Liver (tissue), 9 donors: ENCODE measurements around the gene ZG16B. TPM values are rescaled to one million over a fixed set of nuclear protein-coding genes. Genes with fewer than 3 reads are reported as not detected.

Source experiments
- DNase-seq: peaks from one replicate; pipeline ENCODE4 v3.0.0-alpha.2; 2017; ENCODE audit warnings: low spot score
- H3K27ac ChIP-seq, 2 donors: one replicate each; pipeline ENCODE4 v1.7.0; 2013; ENCODE audit warnings: inconsistent platforms in 2 of 2, low read length in 2 of 2, control low read depth in 1 of 2, low read depth in 1 of 2, mild to moderate bottlenecking in 1 of 2
- H3K27me3 ChIP-seq, 4 donors: one replicate each; pipeline versions ENCODE4 v1.6.1 to v1.7.0; 2013; ENCODE audit warnings: low read length in 3 of 4, inconsistent platforms in 1 of 4, mild to moderate bottlenecking in 1 of 4, moderate library complexity in 1 of 4; ENCODE audit not compliant: control insufficient read depth in 4 of 4, insufficient read depth in 4 of 4
- H3K36me3 ChIP-seq, 4 donors: one replicate each; pipeline versions ENCODE4 v1.6.1 to v1.7.0; 2013; ENCODE audit warnings: low read length in 3 of 4, mild to moderate bottlenecking in 3 of 4, low read depth in 1 of 4, moderate library complexity in 1 of 4; ENCODE audit not compliant: control insufficient read depth in 4 of 4, insufficient read depth in 3 of 4
- H3K4me1 ChIP-seq, 4 donors: one replicate each; pipeline versions ENCODE4 v1.6.1 to v1.7.0; 2013; ENCODE audit warnings: low read length in 3 of 4, mild to moderate bottlenecking in 3 of 4, moderate library complexity in 1 of 4; ENCODE audit not compliant: control insufficient read depth in 4 of 4, insufficient read depth in 4 of 4
- H3K4me3 ChIP-seq, 3 donors: one replicate each; pipeline versions ENCODE4 v1.6.1 to v1.7.0; 2013; ENCODE audit warnings: low read length in 3 of 3, control low read depth in 1 of 3, low read depth in 1 of 3, mild to moderate bottlenecking in 1 of 3
- H3K9ac ChIP-seq, 2 donors: one replicate each; pipeline ENCODE4 v1.7.0; 2013; ENCODE audit warnings: low read length in 2 of 2, mild to moderate bottlenecking in 2 of 2, moderate library complexity in 2 of 2, control low read depth in 1 of 2, low read depth in 1 of 2
- H3K9me3 ChIP-seq, 4 donors: one replicate each; pipeline versions ENCODE4 v1.6.1 to v1.7.0; 2013; ENCODE audit warnings: low read length in 3 of 4; ENCODE audit not compliant: control insufficient read depth in 4 of 4
- CTCF ChIP-seq: fragments of 150-350 bp; IDR thresholded peaks from 2 replicates; pipeline ENCODE4 v1.5.1; 2017; ENCODE audit warnings: improper control_type of control experiment, low read depth, low read length; ENCODE audit not compliant: missing input control
- FOXA1 ChIP-seq: IDR thresholded peaks from 2 replicates; pipeline ENCODE4 v1.6.1; 2016; ENCODE audit warnings: antibody characterized with exemption
- FOXA2 ChIP-seq: IDR thresholded peaks from 2 replicates; pipeline ENCODE4 v1.6.1; 2016; ENCODE audit warnings: antibody characterized with exemption
- GABPA ChIP-seq, 2 donors: IDR thresholded peaks in 1 of 2; conservative IDR thresholded peaks in 1 of 2; 2 replicates each; pipeline ENCODE4 v1.6.1; 2016; ENCODE audit warnings: antibody characterized with exemption in 2 of 2, mild to moderate bottlenecking in 1 of 2, moderate library complexity in 1 of 2
- HNF4A ChIP-seq, 2 donors: conservative IDR thresholded peaks; 2 replicates each; pipeline ENCODE4 v1.6.1; 2016; ENCODE audit warnings: antibody characterized with exemption in 2 of 2, mild to moderate bottlenecking in 2 of 2
- JUND ChIP-seq, 2 donors: IDR thresholded peaks; 2 replicates each; pipeline ENCODE4 v1.6.1; 2016; ENCODE audit warnings: antibody characterized with exemption in 2 of 2
- MAX ChIP-seq: IDR thresholded peaks from 2 replicates; pipeline ENCODE4 v1.6.1; 2016; ENCODE audit warnings: antibody characterized with exemption
- NR2F2 ChIP-seq: IDR thresholded peaks from 2 replicates; pipeline ENCODE4 v1.6.1; 2016; ENCODE audit warnings: antibody characterized with exemption
- RAD21 ChIP-seq, 2 donors: IDR thresholded peaks; 2 replicates each; pipeline ENCODE4 v1.6.1; 2016; ENCODE audit warnings: antibody characterized with exemption in 2 of 2, mild to moderate bottlenecking in 2 of 2
- RXRA ChIP-seq, 2 donors: IDR thresholded peaks; 2 replicates each; pipeline ENCODE4 v1.6.1; 2017 to 2018; ENCODE audit warnings: antibody characterized with exemption in 2 of 2, mild to moderate bottlenecking in 1 of 2
- SP1 ChIP-seq: IDR thresholded peaks from 2 replicates; pipeline ENCODE4 v1.6.1; 2018; ENCODE audit warnings: antibody characterized with exemption, mild to moderate bottlenecking
- TAF1 ChIP-seq: conservative IDR thresholded peaks from 2 replicates; pipeline ENCODE4 v1.6.1; 2016; ENCODE audit warnings: antibody characterized with exemption, mild to moderate bottlenecking
- YY1 ChIP-seq: IDR thresholded peaks from 2 replicates; pipeline ENCODE4 v1.6.1; 2016; ENCODE audit warnings: antibody characterized with exemption, mild to moderate bottlenecking
- WGBS: extraction: QIAGEN DNeasy Blood & Tissue Kit; methylation state at CpG from one replicate; pipeline ENCODE4 v1.1.7; 2013; 5-methylcytosine and 5-hydroxymethylcytosine counted together
- polyA plus RNA-seq, 2 donors: library from polyadenylated mRNA; stranded (reverse) in 1 of 2; unstranded in 1 of 2; fragments of 200-250 nt in 1 of 2; fragments of >200 nt in 1 of 2; fragmentation: Nextera tagmentation in 1 of 2; extraction: Ambion mirVana in 1 of 2; gene quantifications; one replicate each; pipeline versions ENCODE4 v1.2.1 to v1.2.3, GENCODE V29; 2013 to 2015
- total RNA-seq, 2 donors: library from RNA; depleted of rRNA; stranded (reverse); fragments of >200 nt; gene quantifications; one replicate each; pipeline ENCODE4 v1.2.3, GENCODE V29; 2014
- TF ChIP-seq, protein P1 (sequence below): IDR thresholded peaks from 2 replicates; pipeline ENCODE4 v1.6.1; 2016; ENCODE audit warnings: antibody characterized with exemption
- TF ChIP-seq, protein P2 (sequence below): IDR thresholded peaks from 2 replicates; pipeline ENCODE4 v1.6.1; 2016; ENCODE audit warnings: antibody characterized with exemption
- donor health status: healthy.
- donor health status: healthy.
- donor health status: healthy.
- donor health status: healthy.
- donor health status: healthy.

Gene ZG16B
- total and polyA plus RNA-seq, 4 donors = 0.24 to 0.79 (median 0.43) TPM

- no peaks in the 10 kb centered on the region for H3K36me3 ChIP-seq
- 87% methylated on average over 20 of the region's 20 CpGs for WGBS
- no peaks in the 10 kb centered on the region for H3K9me3 ChIP-seq
- no peaks in the 10 kb centered on the region for H3K4me1 ChIP-seq
- H3K27me3 ChIP-seq = peaks cover 0 to 4% (median 0%) of the 10 kb centered on the region in 4 donors
- H3K27ac ChIP-seq = no peak overlapping the region
- no peak overlapping the region for H3K4me3 ChIP-seq
- H3K9ac ChIP-seq = no peak overlapping the region
- DNase-seq = no peak
- TF ChIP-seq RXRA (IDR thresholded peaks at IDR 0.05) = no peak
- no peak for TF ChIP-seq HNF4A (conservative IDR thresholded peaks at IDR 0.05)
- TF ChIP-seq FOXA1 = no peak
- TF ChIP-seq YY1 = no peak
- TF ChIP-seq, protein P1, sequence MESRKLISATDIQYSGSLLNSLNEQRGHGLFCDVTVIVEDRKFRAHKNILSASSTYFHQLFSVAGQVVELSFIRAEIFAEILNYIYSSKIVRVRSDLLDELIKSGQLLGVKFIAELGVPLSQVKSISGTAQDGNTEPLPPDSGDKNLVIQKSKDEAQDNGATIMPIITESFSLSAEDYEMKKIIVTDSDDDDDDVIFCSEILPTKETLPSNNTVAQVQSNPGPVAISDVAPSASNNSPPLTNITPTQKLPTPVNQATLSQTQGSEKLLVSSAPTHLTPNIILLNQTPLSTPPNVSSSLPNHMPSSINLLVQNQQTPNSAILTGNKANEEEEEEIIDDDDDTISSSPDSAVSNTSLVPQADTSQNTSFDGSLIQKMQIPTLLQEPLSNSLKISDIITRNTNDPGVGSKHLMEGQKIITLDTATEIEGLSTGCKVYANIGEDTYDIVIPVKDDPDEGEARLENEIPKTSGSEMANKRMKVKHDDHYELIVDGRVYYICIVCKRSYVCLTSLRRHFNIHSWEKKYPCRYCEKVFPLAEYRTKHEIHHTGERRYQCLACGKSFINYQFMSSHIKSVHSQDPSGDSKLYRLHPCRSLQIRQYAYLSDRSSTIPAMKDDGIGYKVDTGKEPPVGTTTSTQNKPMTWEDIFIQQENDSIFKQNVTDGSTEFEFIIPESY = no peak
- TF ChIP-seq CTCF = no peak
- no peak for TF ChIP-seq RAD21 (IDR thresholded peaks at IDR 0.05)
- TF ChIP-seq JUND (IDR thresholded peaks at IDR 0.05) = no peak
- no peak for TF ChIP-seq NR2F2
- TF ChIP-seq GABPA (IDR thresholded peaks at IDR 0.05 in 1 of 2, conservative IDR thresholded peaks at IDR 0.05 in 1 of 2) = no peak
- no peak for TF ChIP-seq FOXA2
Observed at GRCh38 chr16:2814551-2815298, 15.4 kb upstream of the ZG16B start.

DNA sequence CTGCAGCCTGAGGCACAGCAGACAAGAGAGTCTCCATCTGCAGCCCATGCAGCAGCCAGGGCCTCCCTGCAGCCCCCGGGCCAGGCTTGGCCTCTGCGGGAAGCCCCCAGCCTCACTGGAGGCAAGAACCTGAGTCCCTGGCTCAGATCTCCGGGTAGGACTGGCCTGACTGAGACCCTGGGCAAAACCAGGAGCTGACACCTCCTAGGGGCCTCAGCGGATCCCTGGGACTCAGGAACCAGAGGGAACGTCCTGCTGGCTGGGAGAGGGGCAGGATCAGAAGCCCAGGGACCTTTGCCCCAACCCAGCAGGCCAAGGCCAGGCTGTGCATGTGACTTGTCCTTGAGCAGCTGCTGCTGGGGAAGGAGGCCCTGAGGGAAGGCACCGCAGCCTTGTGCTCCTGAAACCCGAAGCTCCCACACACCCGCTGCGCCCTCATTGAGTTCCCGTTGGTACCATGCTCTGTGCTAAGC, 14.8 kb upstream of the ZG16B start:
- TF ChIP-seq RAD21 (IDR thresholded peaks at IDR 0.05) (no peak), FOXA1 (no peak), GABPA (IDR thresholded peaks at IDR 0.05 in 1 of 2, conservative IDR thresholded peaks at IDR 0.05 in 1 of 2) (no peak), TAF1 (no peak), NR2F2 (no peak)
- WGBS = 78% methylated on average over 10 of the region's 10 CpGs
- Histone ChIP-seq H3K9ac (no peak overlapping the region), H3K4me1 (no peaks in the 10 kb centered on the region), H3K27ac (no peak overlapping the region), H3K27me3 (peaks cover 0 to 4% (median 0%) of the 10 kb centered on the region in 4 donors), H3K36me3 (no peaks in the 10 kb centered on the region), H3K4me3 (no peak overlapping the region), H3K9me3 (no peaks in the 10 kb centered on the region)
- no peak for DNase-seq

DNA sequence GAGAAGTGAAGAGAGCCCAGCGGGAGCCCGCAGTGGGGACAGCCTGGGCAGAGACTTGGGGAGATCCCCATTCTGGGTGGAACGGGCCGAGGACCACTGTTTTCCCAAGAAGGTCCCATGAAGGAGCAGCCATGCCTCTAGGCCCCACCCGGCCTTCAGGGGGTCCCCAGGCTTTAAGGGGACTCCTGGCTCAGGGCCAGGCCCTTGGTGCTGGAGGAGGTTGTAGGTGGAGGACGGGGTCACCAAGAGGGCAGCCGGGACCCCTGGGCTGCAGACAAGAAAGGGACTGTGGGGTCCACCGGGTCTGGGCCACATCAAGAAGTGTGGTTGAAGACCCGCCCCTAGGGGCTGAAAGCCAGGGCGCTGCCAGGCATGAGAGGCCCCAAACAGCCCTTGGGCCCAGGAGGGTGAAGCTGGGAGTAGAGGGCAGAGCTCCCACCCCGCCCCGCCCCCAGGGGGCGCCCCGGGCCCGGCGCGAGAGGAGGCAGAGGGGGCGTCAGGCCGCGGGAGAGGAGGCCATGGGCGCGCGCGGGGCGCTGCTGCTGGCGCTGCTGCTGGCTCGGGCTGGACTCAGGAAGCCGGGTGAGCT, 13.3 kb upstream of the ZG16B start, which contains the start of gene PRSS21:
Gene PRSS21 (plus strand): TSS at position 487 of the 589 bp plus-strand sequence. CDS start 32 bp downstream, at position 519.
- H3K4me3 ChIP-seq = no peak within 1 kb of the TSS
- no peak within 1 kb of the TSS for H3K27ac ChIP-seq
- 64% methylated on average over 28 of the region's 28 CpGs for WGBS
- DNase-seq = no peak
- no peaks in the 10 kb centered on the region for H3K4me1 ChIP-seq
- no peaks in the 10 kb centered on the region for H3K9me3 ChIP-seq
- no peak within 1 kb of the TSS for H3K9ac ChIP-seq
- H3K36me3 ChIP-seq = no peaks in the 10 kb centered on the region
- peaks cover 0 to 6% (median 0%) of the 10 kb centered on the region in 4 donors for H3K27me3 ChIP-seq
- TF ChIP-seq MAX (no peak), JUND (IDR thresholded peaks at IDR 0.05) (no peak), HNF4A (conservative IDR thresholded peaks at IDR 0.05) (no peak), RXRA (IDR thresholded peaks at IDR 0.05) (no peak), SP1 (no peak), NR2F2 (no peak), TAF1 (no peak)
- TF ChIP-seq, protein P2, sequence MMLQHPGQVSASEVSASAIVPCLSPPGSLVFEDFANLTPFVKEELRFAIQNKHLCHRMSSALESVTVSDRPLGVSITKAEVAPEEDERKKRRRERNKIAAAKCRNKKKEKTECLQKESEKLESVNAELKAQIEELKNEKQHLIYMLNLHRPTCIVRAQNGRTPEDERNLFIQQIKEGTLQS = no peak
- TF ChIP-seq, protein P1 = no peak
